ENCODE data around the gene COL25A1.
"Not testable (repeated sequence)": the region's sequence is repeated elsewhere in the genome, so short reads cannot be mapped to it uniquely, and the experiment has no call there.

Gene COL25A1

GRCh38 chr4:109123951-109124350 is 178.5 kb downstream of the COL25A1 start:
- no peak for DNase-seq (ENCODE audit: low spot score)

- DNase-seq (ENCODE audit: low spot score): no peak
These were observed 180.9 kb downstream of the COL25A1 start for GRCh38 chr4:109121561-109121960.

- no peak for DNase-seq (ENCODE audit: low spot score)
These were observed 182.6 kb downstream of the COL25A1 start for GRCh38 chr4:109119852-109120251.

- DNase-seq (ENCODE audit: low spot score): no peak
These were observed 183.8 kb downstream of the COL25A1 start for GRCh38 chr4:109118635-109119034.

GRCh38 chr4:109114501-109114900 is 188.0 kb downstream of the COL25A1 start:
- DNase-seq (ENCODE audit: low spot score): no peak

GRCh38 chr4:109113521-109113920 is 188.9 kb downstream of the COL25A1 start:
- no peak for DNase-seq (ENCODE audit: low spot score)

- DNase-seq (ENCODE audit: low spot score): no peak
These were observed 191.4 kb downstream of the COL25A1 start for GRCh38 chr4:109111031-109111430.

GRCh38 chr4:109108215-109108614 is 194.2 kb downstream of the COL25A1 start:
- DNase-seq (ENCODE audit: low spot score): not testable (repeated sequence)

GRCh38 chr4:109094056-109094455 is 208.4 kb downstream of the COL25A1 start:
- DNase-seq (ENCODE audit: low spot score): no peak

- DNase-seq (ENCODE audit: low spot score): no peak
These were observed 210.6 kb downstream of the COL25A1 start for GRCh38 chr4:109091727-109092409.

- no peak for DNase-seq (ENCODE audit: low spot score)
These were observed 218.5 kb downstream of the COL25A1 start for GRCh38 chr4:109083911-109084310.

- DNase-seq (ENCODE audit: low spot score): no peak
These were observed 222.7 kb downstream of the COL25A1 start for GRCh38 chr4:109079731-109080130.

- DNase-seq (ENCODE audit: low spot score): peak; percentile 6
These were observed 223.3 kb downstream of the COL25A1 start for GRCh38 chr4:109079201-109079600.

- DNase-seq (ENCODE audit: low spot score): peak; percentile 29
These were observed 223.7 kb downstream of the COL25A1 start for GRCh38 chr4:109078724-109079123.

GRCh38 chr4:109077505-109077904 is 225.0 kb downstream of the COL25A1 start:
- no peak for DNase-seq (ENCODE audit: low spot score)

GRCh38 chr4:109076709-109077108 is 225.7 kb downstream of the COL25A1 start:
- not testable (repeated sequence) for DNase-seq (ENCODE audit: low spot score)

GRCh38 chr4:109075621-109076020 is 226.8 kb downstream of the COL25A1 start:
- no peak for DNase-seq (ENCODE audit: low spot score)

GRCh38 chr4:109072595-109072994 is 229.9 kb downstream of the COL25A1 start:
- DNase-seq (ENCODE audit: low spot score): no peak

GRCh38 chr4:109070677-109071076 is 231.8 kb downstream of the COL25A1 start:
- not testable (repeated sequence) for DNase-seq (ENCODE audit: low spot score)

- no peak for DNase-seq (ENCODE audit: low spot score)
These were observed 234.8 kb downstream of the COL25A1 start for GRCh38 chr4:109067508-109068235.

- no peak for DNase-seq (ENCODE audit: low spot score)
These were observed 237.5 kb downstream of the COL25A1 start for GRCh38 chr4:109065006-109065405.

- no peak for DNase-seq (ENCODE audit: low spot score)
These were observed 249.2 kb downstream of the COL25A1 start for GRCh38 chr4:109053257-109053656.

GRCh38 chr4:109052821-109053220 is 249.6 kb downstream of the COL25A1 start:
- DNase-seq (ENCODE audit: low spot score): peak; percentile 16

GRCh38 chr4:109051054-109051453 is 251.4 kb downstream of the COL25A1 start:
- DNase-seq (ENCODE audit: low spot score): peak; percentile 20
